Common myeloid progenitor, CD34-positive (primary cell): ENCODE results near the gene ADARB2.

Experiments
- CTCF ChIA-PET: fragments of 350-600 bp; sonication (Branson Sonifier 250); formaldehyde crosslinking; loops from one replicate; lab custom pipeline; 2021; ENCODE audit warnings: antibody characterized with exemption; lab: Charles Lee
- POLR2A ChIA-PET: fragments of 350-600 bp; sonication (Branson Sonifier 250); formaldehyde crosslinking; loops from one replicate; lab custom pipeline; 2021; ENCODE audit warnings: antibody characterized with exemption; lab: Charles Lee
- DNase-seq, 3 donors: peaks; one replicate each; pipeline versions ENCODE4 v3.0.0 to v3.0.0-alpha.2; 2013
- H3K27ac ChIP-seq, 2 experiments: 1 replicate in 1 of 2; 2 replicates in 1 of 2; pipeline ENCODE4 v1.7.0; 2013; ENCODE audit warnings: inconsistent platforms in 2 of 2, low read length in 2 of 2, mild to moderate bottlenecking in 2 of 2, low read depth in 1 of 2, moderate library complexity in 1 of 2; ENCODE audit not compliant: severe bottlenecking in 2 of 2, insufficient read depth in 1 of 2, poor library complexity in 1 of 2
- H3K27me3 ChIP-seq, 5 experiments: replicated peaks in 2 of 5; 1 replicate in 3 of 5; 2 replicates in 2 of 5; pipeline versions ENCODE4 v1.6.1 to v1.7.0; 2013; ENCODE audit warnings: low read length in 4 of 5, mild to moderate bottlenecking in 2 of 5, moderate library complexity in 2 of 5, inconsistent platforms in 1 of 5; ENCODE audit not compliant: insufficient read depth in 5 of 5, control insufficient read depth in 4 of 5
- H3K36me3 ChIP-seq, 4 experiments: 1 replicate in 2 of 4; 2 replicates in 2 of 4; pipeline versions ENCODE4 v1.6.1 to v1.7.0; 2013; ENCODE audit warnings: low read length in 3 of 4, control low read depth in 1 of 4, mild to moderate bottlenecking in 1 of 4; ENCODE audit not compliant: control insufficient read depth in 4 of 4, insufficient read depth in 4 of 4
- H3K4me1 ChIP-seq, 4 experiments: 1 replicate in 3 of 4; 2 replicates in 1 of 4; pipeline versions ENCODE4 v1.6.1 to v1.7.1; 2013; ENCODE audit warnings: low read length in 3 of 4, mild to moderate bottlenecking in 3 of 4, control low read depth in 1 of 4, inconsistent platforms in 1 of 4, moderate library complexity in 1 of 4; ENCODE audit not compliant: control insufficient read depth in 4 of 4, insufficient read depth in 4 of 4; ENCODE audit errors: control extremely low read depth in 1 of 4
- H3K4me3 ChIP-seq, 7 experiments: 1 replicate in 4 of 7; 2 replicates in 3 of 7; pipeline versions ENCODE4 v1.5.1 to v1.7.0; 2013; ENCODE audit warnings: mild to moderate bottlenecking in 7 of 7, low read length in 6 of 7, moderate library complexity in 6 of 7, inconsistent platforms in 2 of 7, low read depth in 2 of 7, control low read depth in 1 of 7; ENCODE audit not compliant: insufficient read depth in 4 of 7, control insufficient read depth in 1 of 7; ENCODE audit errors: extremely low read depth in 1 of 7
- H3K9me3 ChIP-seq, 5 experiments: 1 replicate in 4 of 5; 2 replicates in 1 of 5; pipeline versions ENCODE4 v1.6.1 to v1.7.1; 2013; ENCODE audit warnings: low read length in 4 of 5, mild to moderate bottlenecking in 2 of 5, inconsistent platforms in 1 of 5, low read depth in 1 of 5, moderate library complexity in 1 of 5; ENCODE audit not compliant: control insufficient read depth in 4 of 5, insufficient read depth in 2 of 5; ENCODE audit errors: control extremely low read depth in 1 of 5
- WGBS: methylation state at CpG from one replicate; pipeline ENCODE4 v1.1.5; 2013; ENCODE audit not compliant: insufficient coverage; 5-methylcytosine and 5-hydroxymethylcytosine counted together

The ADARB2 gene

DNA sequence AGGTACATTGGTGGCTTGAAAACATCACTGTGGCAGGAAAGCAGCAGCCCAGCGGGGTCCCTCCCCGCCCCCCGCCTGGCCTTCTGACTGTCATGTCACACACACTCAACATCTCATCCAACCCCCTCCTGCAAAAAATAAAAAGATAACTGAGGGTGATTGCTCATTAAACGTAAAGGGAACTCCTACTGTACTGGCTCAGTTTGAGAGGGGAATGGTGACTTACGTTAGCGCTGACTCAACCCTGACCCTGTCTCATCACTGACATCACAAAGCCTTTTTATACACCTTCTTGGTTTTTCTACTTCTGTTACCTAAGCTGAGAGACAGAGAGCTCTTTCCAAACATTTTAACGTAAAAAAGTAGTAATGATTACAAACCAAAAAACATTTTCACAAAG lies 48.8 kb downstream of the ADARB2 start:
- POLR2A ChIA-PET: no interaction called here

DNA sequence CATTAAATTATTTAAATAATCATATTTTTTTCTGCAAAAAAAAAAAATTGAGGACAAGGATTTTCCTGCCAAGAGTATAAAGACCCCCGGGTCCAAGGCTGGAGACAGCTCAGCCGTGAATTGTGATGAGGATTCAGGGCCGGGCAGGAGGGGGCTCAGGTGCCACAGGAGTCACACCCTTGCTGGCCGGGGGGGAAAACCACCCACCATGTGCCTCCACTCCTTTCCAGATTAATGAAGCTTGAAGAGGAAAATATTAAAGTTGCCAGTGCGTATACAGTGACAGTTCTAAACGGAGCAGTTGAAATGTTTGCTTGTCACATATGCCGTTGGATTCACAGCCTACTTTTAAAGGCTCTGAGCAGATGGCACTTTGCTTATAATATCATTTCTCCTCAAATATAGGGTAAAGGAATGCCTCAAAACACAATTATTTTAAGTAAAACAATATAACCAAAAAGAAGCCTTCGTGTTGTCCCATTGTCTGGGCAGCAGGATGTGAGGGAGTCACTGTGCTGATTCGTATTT lies 49.6 kb downstream of the ADARB2 start:
- no peak overlapping the region for H3K4me3 ChIP-seq
- no peaks in the 10 kb centered on the region for H3K36me3 ChIP-seq
- no peak for DNase-seq
- CTCF ChIA-PET: no interaction called here
- WGBS: 88% methylated on average over 6 of the region's 9 CpGs
- peaks cover 0 to 26% (median 2%) of the 10 kb centered on the region in 5 experiments for H3K27me3 ChIP-seq
- H3K27ac ChIP-seq: no peak overlapping the region
- H3K9me3 ChIP-seq: peaks cover 0 to 5% (median 2%) of the 10 kb centered on the region in 5 experiments
- no peaks in the 10 kb centered on the region for H3K4me1 ChIP-seq
- POLR2A ChIA-PET: interaction anchor here (0.7 kb wide), 1 partner anchor 142 kb away, joined by 4 read pairs; no protein-coding TSS in a partner anchor

More for the DNA sequence above, 48.8 kb downstream of the ADARB2 start:
- Histone ChIP-seq H3K9me3 (peaks cover 0 to 5% (median 2%) of the 10 kb centered on the region in 5 experiments), H3K27me3 (peaks cover 0 to 26% (median 2%) of the 10 kb centered on the region in 5 experiments), H3K4me3 (no peak overlapping the region), H3K4me1 (no peaks in the 10 kb centered on the region), H3K36me3 (no peaks in the 10 kb centered on the region), H3K27ac (no peak overlapping the region)
- WGBS: no CpG with 5 or more reads among the region's 7 CpGs
- no peak for DNase-seq
- CTCF ChIA-PET: no interaction called here

DNA sequence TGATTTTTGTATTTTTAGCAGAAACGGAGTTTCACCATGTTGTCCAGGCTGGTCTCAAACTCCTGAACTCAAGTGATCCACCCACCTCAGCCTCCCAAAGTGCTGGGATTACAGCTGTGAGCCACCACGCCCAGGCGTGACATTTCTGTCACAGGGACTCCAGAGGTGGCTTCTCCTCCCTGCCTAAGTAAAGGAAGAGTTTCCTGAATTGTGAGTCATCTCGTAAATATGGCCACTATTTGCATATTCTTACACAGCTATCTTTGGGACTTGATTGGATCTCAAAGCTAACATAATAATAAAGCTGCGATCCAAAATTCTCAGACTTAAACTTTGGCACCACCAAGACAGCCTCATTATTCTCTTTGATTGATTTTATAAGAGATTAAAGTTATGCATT lies 50.1 kb downstream of the ADARB2 start:
- peaks cover 0 to 24% (median under 1%) of the 10 kb centered on the region in 5 experiments for H3K27me3 ChIP-seq
- no peak for DNase-seq
- no peak overlapping the region for H3K4me3 ChIP-seq
- H3K4me1 ChIP-seq: no peaks in the 10 kb centered on the region
- WGBS: 100% methylated on average over 1 of the region's 5 CpGs
- H3K36me3 ChIP-seq: no peaks in the 10 kb centered on the region
- H3K9me3 ChIP-seq: peaks cover 0 to 5% (median 2%) of the 10 kb centered on the region in 5 experiments
- ChIA-PET CTCF (no interaction called here), POLR2A (interaction anchor here (0.5 to 0.7 kb wide), 2 partner anchors 37 to 142 kb away, joined by 3 to 4 read pairs; no protein-coding TSS in a partner anchor)
- H3K27ac ChIP-seq: no peak overlapping the region

DNA sequence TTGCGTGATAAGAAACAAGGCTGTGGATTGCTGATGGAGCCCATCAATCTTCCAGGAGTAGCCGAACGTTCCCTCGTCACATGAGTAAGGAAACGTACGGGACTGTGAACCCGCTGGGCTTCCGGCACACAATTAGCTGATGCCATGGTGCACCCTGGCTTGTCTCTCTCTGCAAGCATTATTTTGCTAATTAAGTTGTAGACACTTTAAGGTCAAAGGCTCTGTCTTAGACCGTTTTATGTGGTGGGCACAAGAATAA lies 50.9 kb downstream of the ADARB2 start:
- CTCF ChIA-PET: no interaction called here
- WGBS: 56% methylated on average over 7 of the region's 9 CpGs
- POLR2A ChIA-PET: no interaction called here

DNA sequence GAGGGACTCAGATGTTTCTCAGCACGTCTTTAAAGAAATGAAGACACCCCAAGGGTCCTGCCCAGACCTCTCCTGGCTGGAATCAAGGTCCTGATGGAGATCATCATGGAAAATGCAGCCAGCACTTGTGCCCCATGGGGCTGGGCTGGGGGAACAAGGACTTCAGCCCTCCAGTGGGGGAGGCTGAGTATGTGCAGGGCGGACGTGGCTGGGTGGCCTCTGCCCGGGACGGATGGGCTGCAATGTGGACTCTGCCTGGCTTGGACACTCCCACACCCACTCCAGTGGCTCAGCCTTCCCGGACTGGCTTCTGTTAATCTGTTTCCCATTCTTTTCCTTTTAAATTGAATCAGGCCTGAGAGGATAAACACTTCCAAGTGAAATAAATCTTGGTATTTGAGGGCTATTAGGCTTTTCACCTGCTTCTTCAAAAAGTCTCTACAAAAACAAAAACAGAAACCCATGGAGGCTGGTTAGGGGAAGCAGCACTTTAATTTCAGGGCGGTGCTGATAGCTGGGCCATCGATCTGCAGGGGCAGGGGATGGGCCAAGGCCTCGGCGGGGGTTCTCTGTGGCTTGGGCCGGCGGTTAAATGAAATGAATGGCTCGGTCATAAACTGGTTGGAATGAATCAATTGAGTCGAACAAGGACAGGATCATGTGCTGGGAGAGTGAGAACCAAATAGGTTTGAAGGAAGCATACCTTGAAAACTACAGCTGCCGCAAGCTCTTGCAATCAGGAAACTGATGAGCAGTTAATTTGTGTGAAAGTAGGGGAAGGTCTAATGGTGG lies 51.4 kb downstream of the ADARB2 start:
- H3K27me3 ChIP-seq: peaks cover 0 to 15% (median 0%) of the 10 kb centered on the region in 5 experiments
- peaks cover 0 to 5% (median 2%) of the 10 kb centered on the region in 5 experiments for H3K9me3 ChIP-seq
- H3K4me3 ChIP-seq: no peak overlapping the region
- H3K27ac ChIP-seq: no peak overlapping the region
- ChIA-PET POLR2A (no interaction called here), CTCF (no interaction called here)
- DNase-seq: no peak
- H3K4me1 ChIP-seq: no peaks in the 10 kb centered on the region
- 86% methylated on average over 8 of the region's 15 CpGs for WGBS
- H3K36me3 ChIP-seq: no peaks in the 10 kb centered on the region

More for the DNA sequence above, 50.9 kb downstream of the ADARB2 start:
- peaks cover 0 to 19% (median 0%) of the 10 kb centered on the region in 5 experiments for H3K27me3 ChIP-seq
- DNase-seq: peak in 1 of 3 donors; percentile 14
- H3K9me3 ChIP-seq: peaks cover 0 to 5% (median 2%) of the 10 kb centered on the region in 5 experiments
- H3K4me1 ChIP-seq: no peaks in the 10 kb centered on the region
- H3K36me3 ChIP-seq: no peaks in the 10 kb centered on the region
- H3K27ac ChIP-seq: no peak overlapping the region
- H3K4me3 ChIP-seq: no peak overlapping the region

DNA sequence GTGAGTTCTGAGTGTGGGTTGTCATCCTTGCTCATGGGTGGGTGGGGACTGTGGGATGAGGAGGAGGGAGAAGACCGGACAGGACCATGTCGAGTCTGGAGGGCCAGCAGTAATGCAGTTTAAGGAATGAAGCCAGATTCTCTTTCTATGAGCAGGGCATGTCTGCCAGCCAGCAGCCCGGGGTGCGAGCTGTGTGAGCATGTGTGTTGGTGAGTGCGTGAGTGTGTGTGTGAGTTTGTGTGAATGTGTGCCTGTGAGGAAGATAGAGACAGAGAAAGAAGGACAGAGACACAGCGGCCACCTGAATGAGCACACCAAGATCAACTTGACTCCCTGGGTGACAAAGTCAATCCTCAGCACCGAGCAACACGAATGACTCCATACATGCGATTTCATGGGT lies 52.3 kb downstream of the ADARB2 start:
- ChIA-PET CTCF (no interaction called here), POLR2A (no interaction called here)
- DNase-seq: no peak
- H3K9me3 ChIP-seq: peaks cover 0 to 5% (median 2%) of the 10 kb centered on the region in 5 experiments
- H3K36me3 ChIP-seq: no peaks in the 10 kb centered on the region
- WGBS: 95% methylated on average over 5 of the region's 9 CpGs
- no peak overlapping the region for H3K27ac ChIP-seq
- H3K27me3 ChIP-seq: peaks cover 0 to 10% (median 2%) of the 10 kb centered on the region in 5 experiments
- H3K4me3 ChIP-seq: no peak overlapping the region
- no peaks in the 10 kb centered on the region for H3K4me1 ChIP-seq

DNA sequence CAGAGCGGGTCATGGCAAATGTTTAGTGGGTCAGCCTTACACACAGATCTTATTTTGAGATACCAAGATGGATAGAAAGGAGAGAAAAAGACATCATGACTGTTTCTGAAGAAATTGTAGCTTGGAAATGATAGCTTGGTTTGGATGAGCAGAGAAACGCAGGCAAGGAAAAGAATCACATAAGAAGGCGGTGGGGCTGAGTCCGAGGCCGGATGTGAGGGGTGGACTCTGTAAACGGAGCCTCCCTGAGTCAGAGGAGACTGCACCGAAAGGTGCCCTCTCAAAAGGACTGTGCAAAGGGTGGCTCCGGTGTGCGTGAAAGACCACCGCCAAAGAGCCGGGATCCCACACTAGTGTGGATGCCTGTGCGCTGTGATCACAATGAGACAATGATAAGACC lies 53.7 kb downstream of the ADARB2 start:
- Histone ChIP-seq H3K9me3 (peaks cover 0 to 5% (median 0%) of the 10 kb centered on the region in 5 experiments), H3K36me3 (no peaks in the 10 kb centered on the region), H3K27ac (no peak overlapping the region), H3K27me3 (peaks cover 0 to 14% (median 2%) of the 10 kb centered on the region in 5 experiments), H3K4me3 (no peak overlapping the region), H3K4me1 (no peaks in the 10 kb centered on the region)
- CTCF ChIA-PET: no interaction called here
- POLR2A ChIA-PET: no interaction called here
- DNase-seq: no peak
- 92% methylated on average over 12 of the region's 12 CpGs for WGBS
